ENCODE measurements around the gene CCR8.
A peak's percentile ranks its signal among the peaks of the same experiment; 100 is the strongest.

CCR8 gene

GRCh38 chr3:39329493-39329892 lies at the start of gene CCR8:
TSS of gene CCR8 (plus strand) at chr3:39329709. CDS start at chr3:39332332, 2,623 bp downstream.
- no peak for DNase-seq (ENCODE audit: low read depth)

- DNase-seq (ENCODE audit: low read depth) = no peak
Measured at GRCh38 chr3:39279745-39280517, 49.6 kb upstream of the CCR8 start, which contains the start of gene CX3CR1. TSS of gene CX3CR1 (minus strand) at chr3:39280036. CDS start at chr3:39266509, 13,527 bp downstream.

DNA sequence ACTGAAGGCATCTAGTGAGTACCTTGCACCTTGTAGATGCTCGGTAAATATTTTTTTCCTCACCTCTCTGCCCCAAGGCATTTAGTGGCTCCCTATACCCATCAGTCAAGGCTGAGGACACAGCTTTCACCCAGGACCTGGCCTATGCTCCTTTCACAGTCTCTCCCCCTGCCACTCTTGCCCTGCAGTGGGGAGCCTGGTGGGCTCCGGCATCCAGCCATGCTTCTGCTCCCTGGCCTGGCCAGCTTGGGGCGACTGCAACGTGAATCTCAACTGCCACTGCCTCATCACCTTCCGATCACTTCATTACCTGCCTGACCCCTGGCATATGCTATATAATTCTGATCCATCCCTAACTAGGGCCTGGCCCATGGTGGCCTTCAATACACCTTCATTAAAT lies 48.9 kb upstream of the CCR8 start:
- DNase-seq (ENCODE audit: low read depth) = no peak

DNA sequence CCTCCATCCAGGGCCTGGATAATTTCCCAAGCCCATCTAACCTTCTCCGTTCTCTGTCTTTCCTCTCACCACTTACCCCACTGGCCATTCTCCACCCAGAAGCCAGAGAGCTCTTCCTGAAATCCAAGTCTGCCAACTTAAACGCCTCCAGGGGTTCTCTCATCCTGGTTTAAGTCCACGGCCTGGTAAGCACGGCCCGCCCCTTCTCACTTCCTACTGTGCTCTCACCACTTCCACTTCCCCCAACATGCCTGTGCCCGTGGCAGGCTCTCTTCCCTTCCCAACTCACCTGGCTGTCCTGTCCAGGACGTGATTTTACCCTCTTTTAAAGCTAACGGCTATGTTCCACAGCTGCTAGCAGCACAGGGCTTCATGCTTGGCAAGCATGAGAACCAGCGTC lies 48.0 kb upstream of the CCR8 start:
- no peak for DNase-seq (ENCODE audit: low read depth)

DNA sequence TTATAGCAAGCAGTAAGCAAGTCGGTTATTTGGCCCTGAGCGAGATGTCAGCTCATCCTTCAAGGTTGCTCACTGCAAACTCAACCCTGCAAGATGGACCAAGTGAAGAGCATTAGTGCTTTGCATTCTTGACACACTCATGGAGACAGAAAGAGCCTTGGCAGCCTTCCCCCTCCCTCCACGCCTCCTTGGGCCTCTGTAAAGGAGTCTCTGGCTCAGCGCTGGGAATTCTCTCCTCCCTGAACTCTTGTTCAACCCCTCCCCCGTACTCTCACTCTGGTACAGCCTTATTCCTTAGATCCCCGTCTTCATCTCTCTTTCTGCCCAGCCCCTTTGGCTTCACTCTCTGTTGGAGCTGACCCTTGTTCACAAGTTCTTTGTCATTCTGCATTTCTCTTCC lies 47.5 kb upstream of the CCR8 start:
- DNase-seq (ENCODE audit: low read depth) = no peak

- DNase-seq (ENCODE audit: low read depth) = no peak
Measured at GRCh38 chr3:39284457-39284881, 45.0 kb upstream of the CCR8 start.

- DNase-seq (ENCODE audit: low read depth) = no peak
Measured at GRCh38 chr3:39285332-39285731, 44.2 kb upstream of the CCR8 start.

DNA sequence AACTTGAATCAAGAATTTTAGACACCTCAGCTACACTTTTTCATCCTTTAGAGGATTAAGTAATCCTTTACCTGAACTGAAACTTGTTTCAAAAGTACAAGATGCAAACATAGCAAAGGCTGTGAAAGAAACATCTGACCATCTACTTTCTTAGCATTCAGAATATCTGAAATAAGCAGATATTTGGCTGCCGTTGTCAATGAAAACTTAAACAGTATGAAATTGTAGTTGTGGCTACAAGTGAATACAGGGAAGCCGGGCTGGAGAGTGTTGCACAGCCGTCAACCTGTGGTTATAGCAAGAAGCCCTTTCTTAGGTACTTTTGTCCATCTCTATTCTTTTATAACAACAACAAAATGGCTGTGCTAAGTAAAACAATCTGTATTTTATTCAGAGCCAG lies 42.7 kb upstream of the CCR8 start:
- no peak for DNase-seq (ENCODE audit: low read depth)

- no peak for DNase-seq (ENCODE audit: low read depth)
Measured at GRCh38 chr3:39287216-39288164, 42.0 kb upstream of the CCR8 start.

GRCh38 chr3:39288300-39288808 lies 41.2 kb upstream of the CCR8 start:
- peak; percentile 65 for DNase-seq (ENCODE audit: low read depth)

DNA sequence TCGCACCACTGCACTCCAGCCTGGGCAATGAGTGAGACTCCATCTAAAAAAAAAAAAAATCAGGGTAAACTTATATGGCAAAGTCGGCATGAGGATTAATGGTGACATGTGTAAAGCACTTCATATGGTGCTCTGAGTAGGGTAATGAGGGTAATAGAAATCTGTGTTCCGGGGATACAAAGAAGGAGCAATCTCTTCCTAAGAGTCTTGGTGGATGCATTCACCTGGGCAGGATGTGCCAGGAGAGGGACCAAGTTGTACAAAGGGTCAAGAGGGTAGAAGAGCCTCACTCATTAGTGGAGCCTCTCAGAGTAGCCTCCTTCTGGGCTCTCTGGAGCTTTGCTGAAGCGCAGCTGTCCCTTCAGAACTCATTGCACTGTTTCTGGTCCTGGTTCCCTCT lies 40.4 kb upstream of the CCR8 start:
- DNase-seq (ENCODE audit: low read depth) = no peak

- no peak for DNase-seq (ENCODE audit: low read depth)
Measured at GRCh38 chr3:39290255-39290654, 39.3 kb upstream of the CCR8 start.

DNA sequence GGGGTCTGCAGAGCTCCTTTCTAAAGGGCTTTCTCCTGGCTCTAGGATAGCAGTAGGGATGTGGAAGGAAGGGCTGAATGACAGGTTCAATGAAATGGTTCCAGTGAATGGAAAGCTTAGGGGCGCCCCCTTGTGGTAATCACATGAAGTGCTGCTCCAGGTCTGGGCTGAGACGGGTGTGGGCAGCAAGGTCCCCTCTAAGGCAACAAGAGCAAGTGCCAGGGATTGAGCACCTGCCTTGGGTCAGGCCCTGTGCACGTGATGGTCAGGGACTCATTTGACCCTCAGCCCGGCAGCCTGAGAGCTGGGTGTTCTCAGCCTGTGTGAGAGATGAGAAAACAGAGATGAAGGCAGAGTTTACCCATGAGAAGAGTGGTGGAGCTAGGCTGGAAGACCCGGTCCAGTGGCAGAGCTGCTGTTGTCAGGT lies 37.6 kb upstream of the CCR8 start:
- peak; percentile 47 for DNase-seq (ENCODE audit: low read depth)

GRCh38 chr3:39292961-39293360 lies 36.5 kb upstream of the CCR8 start:
- no peak for DNase-seq (ENCODE audit: low read depth)

DNA sequence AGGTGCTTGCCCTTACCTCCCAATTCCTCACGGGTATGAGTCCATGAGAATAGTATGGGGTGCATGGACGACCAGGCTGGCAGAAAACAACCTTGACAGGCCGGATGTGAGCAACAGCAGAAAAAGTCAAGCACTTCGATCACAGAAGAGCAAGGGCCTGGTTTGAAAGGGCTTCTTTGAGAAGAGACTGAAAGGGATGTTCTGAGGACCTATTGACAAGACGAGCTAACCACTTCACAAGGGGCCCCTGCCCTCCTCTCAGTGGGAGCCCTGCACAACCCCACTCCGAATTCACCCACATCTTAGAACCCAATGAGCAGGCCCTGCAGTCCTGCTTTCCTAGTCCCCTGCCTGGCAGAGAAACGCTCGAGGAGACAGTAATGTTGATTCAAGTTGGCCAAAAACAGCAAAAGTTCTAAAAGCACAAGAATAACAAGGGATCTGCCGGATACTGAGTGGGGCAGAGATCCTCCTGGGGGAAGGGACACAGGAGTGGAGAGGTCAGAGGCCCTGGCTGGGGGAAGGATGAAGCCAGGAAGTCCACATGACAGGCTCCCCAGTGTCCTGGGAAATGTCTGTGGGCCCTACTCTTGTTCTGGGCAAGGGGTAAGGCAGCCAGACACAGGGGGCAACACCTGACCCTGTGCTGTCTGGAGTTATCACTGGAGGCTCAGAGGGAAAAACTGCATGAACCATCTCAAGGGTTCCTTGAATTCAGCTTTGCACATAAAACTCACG lies 34.9 kb upstream of the CCR8 start:
- no peak for DNase-seq (ENCODE audit: low read depth)

DNA sequence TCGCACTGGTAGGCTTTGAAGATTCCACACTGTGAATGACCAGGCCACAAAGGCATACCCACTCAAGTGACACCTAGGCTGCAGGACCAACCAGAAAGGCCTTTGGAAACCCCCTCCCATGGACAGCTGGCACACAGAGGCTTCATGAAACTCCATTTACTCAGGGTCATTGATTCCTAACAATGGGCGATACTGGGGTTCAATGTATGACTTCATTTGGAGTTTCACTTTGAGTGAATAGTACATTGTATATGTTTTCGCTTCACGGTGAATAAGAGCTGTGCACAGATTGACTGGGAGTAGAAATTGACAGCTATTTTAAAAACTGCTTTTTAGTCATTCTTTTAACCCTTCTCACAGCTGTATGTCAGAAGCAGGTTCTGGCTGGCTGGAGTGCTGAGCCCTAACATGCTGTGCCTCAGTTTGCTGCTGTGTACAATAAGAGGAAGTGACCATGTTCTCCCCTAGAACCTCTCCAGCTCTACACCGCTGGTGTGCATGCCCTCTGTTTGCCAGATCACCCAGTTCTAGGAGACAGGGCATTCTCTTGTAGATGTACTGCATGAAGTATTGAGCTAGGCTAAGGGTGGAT lies 34.2 kb upstream of the CCR8 start:
- DNase-seq (ENCODE audit: low read depth) = no peak

- no peak for DNase-seq (ENCODE audit: low read depth)
Measured at GRCh38 chr3:39296197-39297077, 33.1 kb upstream of the CCR8 start.

DNA sequence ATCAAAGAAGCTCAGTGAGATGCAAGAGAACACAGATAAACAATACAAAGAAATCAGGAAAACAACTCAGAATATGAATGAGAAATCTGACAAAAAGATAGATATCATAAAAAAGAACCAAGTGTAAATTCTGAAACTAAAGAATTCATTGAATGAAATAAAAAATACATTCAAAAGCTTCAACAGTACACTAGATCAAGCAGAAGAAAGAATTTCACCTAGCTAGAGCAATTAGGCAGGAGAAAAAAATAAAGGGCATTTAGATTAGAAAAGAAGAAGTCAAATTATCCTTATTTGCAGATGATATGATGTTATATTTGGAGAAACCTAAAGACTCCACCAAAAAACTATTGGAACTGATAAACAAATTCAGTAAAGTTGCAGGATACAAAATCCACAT lies 30.2 kb upstream of the CCR8 start:
- no peak for DNase-seq (ENCODE audit: low read depth)

DNA sequence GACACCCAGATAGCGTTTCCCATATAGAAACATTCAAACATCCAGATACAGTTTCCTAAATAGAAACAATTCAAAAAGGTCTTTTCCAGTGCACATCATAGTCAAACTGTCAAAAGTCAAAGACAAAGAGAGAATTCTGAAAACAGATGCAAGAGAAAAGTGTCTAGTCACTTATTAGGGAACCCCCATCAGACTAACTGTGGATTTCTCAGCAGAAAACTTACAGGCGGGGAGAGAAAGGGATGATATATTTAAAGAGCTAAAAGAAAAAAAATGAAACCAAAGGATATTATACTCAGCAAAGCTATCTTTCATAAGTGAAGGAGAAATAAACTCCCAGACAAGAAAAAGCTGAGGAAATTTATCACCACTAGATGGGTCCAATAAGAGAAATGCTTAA lies 27.3 kb upstream of the CCR8 start:
- no peak for DNase-seq (ENCODE audit: low read depth)

DNA sequence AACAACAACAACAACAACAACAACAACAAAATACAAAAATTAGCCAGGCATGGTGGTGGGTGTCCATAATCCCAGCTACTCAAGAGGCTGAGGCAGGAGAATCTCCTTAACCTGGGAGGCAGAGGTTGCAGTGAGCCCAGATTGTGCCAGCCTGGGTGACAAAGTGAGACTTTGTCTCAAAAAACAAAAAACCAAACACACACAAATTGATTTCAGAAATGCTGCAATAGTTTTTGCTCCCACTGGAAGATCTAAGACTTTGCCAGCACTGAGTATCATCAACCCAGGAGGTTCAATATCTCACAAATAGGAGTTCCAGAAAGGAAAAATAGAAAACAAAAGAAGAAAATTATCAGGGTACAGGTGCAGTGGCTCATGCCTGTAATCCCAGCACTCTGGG lies 16.2 kb upstream of the CCR8 start:
- no peak for DNase-seq (ENCODE audit: low read depth)

- DNase-seq (ENCODE audit: low read depth) = no peak
Measured at GRCh38 chr3:39315420-39315819, 14.1 kb upstream of the CCR8 start.
